Measurements from ENCODE around the gene KSR1.

Gene KSR1

DNA sequence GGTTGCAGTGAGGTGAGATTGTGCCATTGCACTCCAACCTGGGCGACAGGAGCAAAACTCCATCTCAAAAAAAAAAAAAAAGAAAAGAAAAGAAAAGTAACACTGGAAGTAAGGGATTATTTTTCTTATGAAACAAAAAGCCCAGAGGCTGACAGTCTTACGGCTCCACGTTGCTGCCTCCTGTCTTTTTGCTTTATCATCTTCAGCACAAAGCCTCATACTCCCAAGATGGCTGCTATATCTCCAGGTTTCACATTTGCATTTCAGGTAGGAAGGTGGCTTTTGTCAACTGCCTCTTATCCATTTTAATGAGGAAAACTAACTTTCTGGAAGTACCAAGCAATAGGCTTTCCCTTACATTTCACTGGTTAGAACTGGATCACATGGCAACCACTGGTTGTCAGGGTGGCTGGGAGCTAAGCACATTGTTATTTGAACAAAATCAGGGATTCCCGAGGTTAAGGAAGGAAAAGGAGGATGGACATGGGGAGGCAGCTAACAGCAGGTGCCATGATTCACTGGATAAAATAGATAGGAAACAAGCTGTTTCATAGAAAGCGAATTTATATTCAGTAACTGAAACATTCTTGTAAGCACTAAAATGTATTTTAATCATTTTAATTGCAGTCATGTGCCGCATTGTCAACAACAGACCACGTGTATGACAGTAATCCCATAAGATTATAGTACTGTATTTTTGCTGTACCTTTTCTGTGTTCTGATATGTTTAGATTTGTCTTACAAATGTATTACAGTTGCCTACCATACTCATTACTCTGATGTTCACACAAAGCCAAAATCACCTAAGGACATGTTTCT, 58.6 kb downstream of the KSR1 start:
- DNase-seq (ENCODE audit: low read depth in 2 of 2) = no peak

DNA sequence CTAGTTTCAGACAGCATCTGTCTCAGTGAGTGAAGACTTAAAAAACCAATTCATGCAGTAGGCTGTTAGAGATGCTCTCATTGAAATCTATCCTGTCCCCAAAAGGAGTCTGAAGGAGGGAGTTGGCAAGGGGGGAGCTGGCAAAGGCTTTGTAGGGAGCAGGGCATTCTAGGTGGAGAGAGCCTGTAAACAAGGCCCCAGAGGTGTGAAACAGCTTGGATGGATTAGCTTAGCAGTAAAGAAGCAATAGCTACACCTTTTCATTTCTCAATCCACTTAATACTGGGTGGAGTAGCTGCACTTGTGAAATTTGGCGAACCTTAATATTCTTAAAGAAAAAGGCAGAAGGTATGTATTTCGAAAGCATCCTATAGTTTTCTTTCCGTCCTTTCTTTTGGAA, 61.8 kb downstream of the KSR1 start:
- DNase-seq (ENCODE audit: low read depth in 2 of 2) = no peak

- no peak for DNase-seq (ENCODE audit: low read depth in 2 of 2)
Observed at GRCh38 chr17:27518545-27519521, 62.6 kb downstream of the KSR1 start.

DNA sequence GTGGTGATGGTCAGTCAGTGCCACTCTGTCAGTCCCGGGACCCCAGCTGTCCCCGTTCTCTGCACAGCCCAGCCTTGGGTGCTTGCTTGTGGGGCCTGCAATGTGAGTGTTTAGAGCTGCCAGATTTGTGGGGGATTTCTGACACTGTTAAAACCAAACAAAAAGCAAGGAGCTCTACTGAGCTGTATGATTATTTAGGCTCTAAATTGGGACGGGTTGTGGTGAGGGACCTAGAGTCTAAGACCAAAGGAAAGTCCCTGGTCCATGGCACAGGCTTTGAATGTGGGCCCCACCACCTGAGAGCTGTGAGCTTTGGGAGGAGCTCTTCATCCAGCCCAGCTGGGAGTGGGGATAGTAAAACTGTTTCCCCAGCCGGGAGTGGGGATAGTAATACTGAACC, 63.3 kb downstream of the KSR1 start:
- no peak for DNase-seq (ENCODE audit: low read depth in 2 of 2)

- no peak for DNase-seq (ENCODE audit: low read depth in 2 of 2)
Observed at GRCh38 chr17:27520491-27521185, 64.4 kb downstream of the KSR1 start.

- no peak for DNase-seq (ENCODE audit: low read depth in 2 of 2)
Observed at GRCh38 chr17:27521281-27522027, 65.2 kb downstream of the KSR1 start.

GRCh38 chr17:27522028-27522635, 65.9 kb downstream of the KSR1 start:
- DNase-seq (ENCODE audit: low read depth in 2 of 2) = no peak

- no peak for DNase-seq (ENCODE audit: low read depth in 2 of 2)
Observed at GRCh38 chr17:27523712-27524111, 67.5 kb downstream of the KSR1 start.

- no peak for DNase-seq (ENCODE audit: low read depth in 2 of 2)
Observed at GRCh38 chr17:27524594-27524993, 68.3 kb downstream of the KSR1 start.

GRCh38 chr17:27525316-27525715, 69.1 kb downstream of the KSR1 start:
- DNase-seq (ENCODE audit: low read depth in 2 of 2) = no peak

DNA sequence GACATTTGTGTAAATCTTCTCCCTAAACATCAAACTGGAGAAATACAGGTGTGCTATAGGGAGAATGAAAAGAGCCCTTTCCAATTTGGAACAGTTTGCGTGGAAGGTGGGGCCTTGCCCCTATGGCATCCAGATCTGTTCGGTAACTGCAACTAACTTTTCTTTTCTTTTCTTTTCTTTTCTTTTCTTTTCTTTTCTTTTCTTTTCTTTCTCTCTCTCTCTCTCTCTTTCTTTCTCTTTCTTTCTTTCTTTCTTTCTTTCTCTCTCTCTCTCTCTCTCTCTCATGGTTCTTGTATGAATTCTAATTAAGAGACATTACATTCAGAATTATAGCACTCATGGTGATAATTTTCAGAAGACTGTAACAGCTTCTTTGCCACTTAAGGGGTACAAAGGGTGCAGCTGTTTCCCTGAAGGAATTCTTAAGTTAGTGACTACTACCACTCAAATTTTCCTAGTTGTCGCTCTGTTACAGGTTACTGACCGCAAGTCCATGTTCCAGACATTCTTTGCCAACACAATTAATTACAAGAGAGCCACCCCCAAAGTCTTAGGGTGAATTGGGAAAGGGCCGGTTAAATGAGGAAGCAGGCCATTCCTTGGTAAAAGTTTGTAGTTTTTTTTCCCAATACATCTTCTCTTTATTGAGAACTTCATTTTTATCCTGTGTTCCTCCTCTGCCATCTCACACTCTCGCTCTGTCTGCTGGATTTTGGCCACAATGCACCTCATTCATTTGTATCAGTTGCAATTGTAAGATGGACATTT, 69.8 kb downstream of the KSR1 start:
- DNase-seq (ENCODE audit: low read depth in 2 of 2) = no peak

DNA sequence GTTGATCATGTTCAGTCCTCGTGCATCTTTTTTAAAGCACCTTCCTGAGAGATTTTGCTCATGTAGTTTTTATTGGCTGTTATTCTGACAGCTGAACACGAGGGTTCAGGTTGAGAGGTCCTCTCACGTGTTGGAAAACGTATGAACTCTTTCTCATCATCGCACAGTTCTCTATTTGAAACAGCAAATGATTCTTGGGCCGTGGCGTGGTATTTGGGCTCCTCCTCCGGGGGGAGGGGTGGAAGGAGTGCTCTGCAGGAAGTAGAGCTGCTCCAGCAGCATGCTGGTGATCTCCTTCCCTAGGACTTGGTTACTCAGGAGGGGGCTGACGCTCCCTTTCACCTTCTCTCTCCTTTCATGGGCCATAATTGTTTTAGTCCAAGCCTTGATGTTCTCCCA, 70.4 kb downstream of the KSR1 start:
- peak in 1 of 2 donors; percentile 42 for DNase-seq (ENCODE audit: low read depth in 2 of 2)

- no peak for DNase-seq (ENCODE audit: low read depth in 2 of 2)
Observed at GRCh38 chr17:27529230-27529796, 73.1 kb downstream of the KSR1 start.

GRCh38 chr17:27530764-27531391, 74.6 kb downstream of the KSR1 start:
- no peak for DNase-seq (ENCODE audit: low read depth in 2 of 2)

- no peak for DNase-seq (ENCODE audit: low read depth in 2 of 2)
Observed at GRCh38 chr17:27531469-27531961, 75.3 kb downstream of the KSR1 start.

- no peak for DNase-seq (ENCODE audit: low read depth in 2 of 2)
Observed at GRCh38 chr17:27532269-27533263, 76.3 kb downstream of the KSR1 start.

- DNase-seq (ENCODE audit: low read depth in 2 of 2) = no peak
Observed at GRCh38 chr17:27533874-27534815, 77.9 kb downstream of the KSR1 start.

Measured in stimulated activated CD8-positive, alpha-beta memory T cell treated with anti-CD3 and anti-CD28 coated beads, Interleukin-15, amount 100 ng/mL, for 48 hours (primary cell).